ENCODE measurements around the gene PRDX4. TPM values are rescaled to one million over a fixed set of nuclear protein-coding genes. Genes with fewer than 3 reads are reported as not detected.
A peak's percentile ranks its signal among the peaks of the same experiment; 100 is the strongest.

PRDX4 gene
- total and polyA plus RNA-seq, 4 donors, result 183 to 480 (median 412) TPM

GRCh38 chrX:23662187-23662586 is 5.1 kb upstream of the PRDX4 start:
- 67% methylated on average over 3 of the region's 3 CpGs for WGBS
- H3K4me3 ChIP-seq (ENCODE audit: low read depth in 1 of 3, low read length in 3 of 3), result no peak overlapping the region
- no peak for DNase-seq (ENCODE audit: low spot score)
- H3K27me3 ChIP-seq (ENCODE audit: control insufficient read depth in 4 of 4, insufficient read depth in 4 of 4, low read length in 3 of 4), result no peaks in the 10 kb centered on the region
- H3K9me3 ChIP-seq (ENCODE audit: control insufficient read depth in 4 of 4, low read length in 3 of 4), result no peaks in the 10 kb centered on the region
- TF ChIP-seq GABPA (IDR thresholded peaks at IDR 0.05 in 1 of 2, conservative IDR thresholded peaks at IDR 0.05 in 1 of 2), result no peak
- peak in 1 of 2 donors; percentile 19 for TF ChIP-seq RXRA (IDR thresholded peaks at IDR 0.05)
- no peaks in the 10 kb centered on the region for H3K36me3 ChIP-seq (ENCODE audit: control insufficient read depth in 4 of 4, insufficient read depth in 3 of 4, low read depth in 1 of 4, low read length in 3 of 4)
- peaks cover 0 to 5% (median under 1%) of the 10 kb centered on the region in 4 donors for H3K4me1 ChIP-seq (ENCODE audit: control insufficient read depth in 4 of 4, insufficient read depth in 4 of 4, low read length in 3 of 4)
- H3K27ac ChIP-seq (ENCODE audit: low read depth in 1 of 2, low read length in 2 of 2), result no peak overlapping the region
- no peak overlapping the region for H3K9ac ChIP-seq (ENCODE audit: low read depth in 1 of 2, low read length in 2 of 2)

DNA sequence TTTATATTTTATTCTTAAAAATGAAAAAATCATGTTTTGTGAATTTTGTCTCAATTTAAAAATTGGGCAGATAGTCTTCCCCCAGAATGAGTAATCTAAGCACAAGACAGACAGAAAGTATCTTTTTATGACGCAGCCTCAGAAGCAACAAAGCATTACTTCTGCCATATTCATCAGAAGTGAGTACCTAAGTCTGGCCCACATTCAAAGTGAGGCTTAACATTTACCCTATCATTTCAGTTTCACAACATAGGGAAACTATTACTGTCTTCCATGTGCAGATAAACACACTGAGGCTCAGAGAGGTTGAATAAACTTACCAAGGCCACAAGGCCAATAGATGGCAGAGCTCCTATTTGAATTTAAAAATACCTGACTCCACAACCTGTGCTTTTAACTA is 4.4 kb upstream of the PRDX4 start:
- 94% methylated on average over 1 of the region's 1 CpG for WGBS
- no peak for DNase-seq (ENCODE audit: low spot score)
- Histone ChIP-seq H3K4me3 (ENCODE audit: low read depth in 1 of 3, low read length in 3 of 3) (no peak overlapping the region), H3K9ac (ENCODE audit: low read depth in 1 of 2, low read length in 2 of 2) (no peak overlapping the region), H3K27me3 (ENCODE audit: control insufficient read depth in 4 of 4, insufficient read depth in 4 of 4, low read length in 3 of 4) (no peaks in the 10 kb centered on the region), H3K36me3 (ENCODE audit: control insufficient read depth in 4 of 4, insufficient read depth in 3 of 4, low read depth in 1 of 4, low read length in 3 of 4) (no peaks in the 10 kb centered on the region), H3K9me3 (ENCODE audit: control insufficient read depth in 4 of 4, low read length in 3 of 4) (no peaks in the 10 kb centered on the region), H3K27ac (ENCODE audit: low read depth in 1 of 2, low read length in 2 of 2) (no peak overlapping the region), H3K4me1 (ENCODE audit: control insufficient read depth in 4 of 4, insufficient read depth in 4 of 4, low read length in 3 of 4) (peaks cover 0 to 5% (median under 1%) of the 10 kb centered on the region in 4 donors)
- TF ChIP-seq RXRA (IDR thresholded peaks at IDR 0.05), result peak in 1 of 2 donors; percentile 27
- TF ChIP-seq JUND (IDR thresholded peaks at IDR 0.05), result no peak

DNA sequence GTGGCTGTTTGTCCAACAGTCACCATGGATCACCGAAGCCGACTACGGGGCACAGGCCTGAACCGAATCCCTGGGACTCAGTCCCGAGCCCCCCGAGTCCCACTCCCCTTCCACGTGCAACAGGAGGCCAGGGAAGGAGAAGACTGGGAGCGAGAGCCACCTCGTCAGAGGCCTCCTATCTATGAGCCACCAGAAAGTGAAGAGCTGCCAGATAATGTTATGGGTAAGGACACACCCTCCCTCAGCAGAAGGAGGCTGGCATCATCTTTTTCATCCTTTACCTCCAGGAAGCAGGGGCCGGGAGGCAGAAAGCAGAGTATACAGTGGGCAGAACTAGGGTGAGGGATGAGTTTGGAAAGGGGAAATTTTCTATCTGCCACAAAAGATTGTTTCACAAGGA is 2.8 kb upstream of the PRDX4 start:
- H3K9ac ChIP-seq (ENCODE audit: low read depth in 1 of 2, low read length in 2 of 2), result no peak overlapping the region
- TF ChIP-seq CTCF (IDR thresholded peaks at IDR 0.05; ENCODE audit: low read depth, low read length, missing input control) (no peak), JUND (IDR thresholded peaks at IDR 0.05) (no peak), RAD21 (IDR thresholded peaks at IDR 0.05) (no peak), FOXA2 (IDR thresholded peaks at IDR 0.05) (no peak), RXRA (IDR thresholded peaks at IDR 0.05) (no peak), FOXA1 (IDR thresholded peaks at IDR 0.05) (no peak)
- H3K36me3 ChIP-seq (ENCODE audit: control insufficient read depth in 4 of 4, insufficient read depth in 3 of 4, low read depth in 1 of 4, low read length in 3 of 4), result no peaks in the 10 kb centered on the region
- no peak overlapping the region for H3K4me3 ChIP-seq (ENCODE audit: low read depth in 1 of 3, low read length in 3 of 3)
- H3K27ac ChIP-seq (ENCODE audit: low read depth in 1 of 2, low read length in 2 of 2), result no peak overlapping the region
- DNase-seq (ENCODE audit: low spot score), result peak; percentile 41
- WGBS, result 96% methylated on average over 10 of the region's 10 CpGs
- H3K27me3 ChIP-seq (ENCODE audit: control insufficient read depth in 4 of 4, insufficient read depth in 4 of 4, low read length in 3 of 4), result no peaks in the 10 kb centered on the region
- H3K9me3 ChIP-seq (ENCODE audit: control insufficient read depth in 4 of 4, low read length in 3 of 4), result no peaks in the 10 kb centered on the region
- peaks cover 0 to 5% (median 3%) of the 10 kb centered on the region in 4 donors for H3K4me1 ChIP-seq (ENCODE audit: control insufficient read depth in 4 of 4, insufficient read depth in 4 of 4, low read length in 3 of 4)

- 95% methylated on average over 16 of the region's 16 CpGs for WGBS
- Histone ChIP-seq H3K27ac (ENCODE audit: low read depth in 1 of 2, low read length in 2 of 2) (no peak overlapping the region), H3K9me3 (ENCODE audit: control insufficient read depth in 4 of 4, low read length in 3 of 4) (no peaks in the 10 kb centered on the region), H3K27me3 (ENCODE audit: control insufficient read depth in 4 of 4, insufficient read depth in 4 of 4, low read length in 3 of 4) (no peaks in the 10 kb centered on the region), H3K9ac (ENCODE audit: low read depth in 1 of 2, low read length in 2 of 2) (no peak overlapping the region), H3K36me3 (ENCODE audit: control insufficient read depth in 4 of 4, insufficient read depth in 3 of 4, low read depth in 1 of 4, low read length in 3 of 4) (no peaks in the 10 kb centered on the region), H3K4me1 (ENCODE audit: control insufficient read depth in 4 of 4, insufficient read depth in 4 of 4, low read length in 3 of 4) (peaks cover 2 to 5% (median 5%) of the 10 kb centered on the region in 4 donors), H3K4me3 (ENCODE audit: low read depth in 1 of 3, low read length in 3 of 3) (no peak overlapping the region)
- TF ChIP-seq HNF4G (IDR thresholded peaks at IDR 0.05), result no peak
- TF ChIP-seq FOXA1 (IDR thresholded peaks at IDR 0.05), result no peak
- TF ChIP-seq CTCF (IDR thresholded peaks at IDR 0.05; ENCODE audit: low read depth, low read length, missing input control), result no peak
- TF ChIP-seq ZBTB33 (IDR thresholded peaks at IDR 0.05), result no peak
- no peak for TF ChIP-seq NR2F2 (IDR thresholded peaks at IDR 0.05)
- TF ChIP-seq YY1 (IDR thresholded peaks at IDR 0.05), result no peak
- no peak for TF ChIP-seq RXRA (IDR thresholded peaks at IDR 0.05)
- no peak for TF ChIP-seq GABPA (IDR thresholded peaks at IDR 0.05 in 1 of 2, conservative IDR thresholded peaks at IDR 0.05 in 1 of 2)
- TF ChIP-seq SP1 (IDR thresholded peaks at IDR 0.05), result no peak
- DNase-seq (ENCODE audit: low spot score), result no peak
Measured at GRCh38 chrX:23666282-23666681, 1.0 kb upstream of the PRDX4 start.
